ENCODE results near the gene GPR101. TPM values are rescaled to one million over a fixed set of nuclear protein-coding genes. Genes with fewer than 3 reads are reported as not detected.
A peak's percentile ranks its signal among the peaks of the same experiment; 100 is the strongest.
"Not testable (repeated sequence)": the region's sequence is repeated elsewhere in the genome, so short reads cannot be mapped to it uniquely, and the experiment has no call there.

GPR101 gene
- total RNA-seq, 1 experiment from 2014 or later: not detected

DNA sequence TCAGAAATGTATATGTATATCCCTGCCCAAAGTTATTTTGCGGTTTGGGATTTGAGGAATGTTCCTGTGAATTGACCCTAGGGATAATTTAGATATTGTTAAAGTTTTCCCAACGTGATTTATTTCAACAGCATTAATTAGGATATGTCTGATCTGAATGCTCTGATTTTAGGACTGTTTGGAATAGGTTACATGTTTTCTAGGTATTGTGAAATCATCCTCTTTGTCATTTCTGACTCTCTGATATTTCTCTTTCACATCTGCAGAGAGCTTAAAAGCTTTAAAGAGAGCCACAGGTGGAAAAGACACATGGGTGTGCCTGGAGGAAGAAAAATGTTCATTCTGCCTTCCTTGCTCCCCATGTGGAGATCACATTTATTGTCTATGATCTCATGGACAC lies 5.1 kb downstream of the GPR101 start:
- no peak for DNase-seq (ENCODE audit: low read depth)

DNA sequence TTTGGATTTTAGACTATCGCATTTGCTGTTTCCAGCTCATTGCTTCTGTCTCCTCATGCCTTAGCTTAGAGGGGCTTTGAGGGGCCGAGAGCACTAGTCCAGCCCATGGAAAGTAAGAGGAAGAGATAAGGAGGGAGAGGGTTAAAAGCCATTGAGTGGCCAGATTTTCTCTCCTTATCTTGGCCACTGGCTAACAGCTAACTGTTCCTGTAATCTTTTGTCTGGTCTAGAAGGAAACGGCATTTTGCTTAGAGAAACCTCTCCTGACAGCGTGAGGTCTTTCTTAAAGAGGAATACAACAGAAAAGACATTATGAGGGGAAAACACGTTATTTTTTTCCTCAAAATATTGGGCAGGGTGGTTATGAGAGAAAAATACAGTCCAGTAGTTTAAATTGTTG lies 7.9 kb downstream of the GPR101 start:
- DNase-seq (ENCODE audit: low read depth): no peak

DNA sequence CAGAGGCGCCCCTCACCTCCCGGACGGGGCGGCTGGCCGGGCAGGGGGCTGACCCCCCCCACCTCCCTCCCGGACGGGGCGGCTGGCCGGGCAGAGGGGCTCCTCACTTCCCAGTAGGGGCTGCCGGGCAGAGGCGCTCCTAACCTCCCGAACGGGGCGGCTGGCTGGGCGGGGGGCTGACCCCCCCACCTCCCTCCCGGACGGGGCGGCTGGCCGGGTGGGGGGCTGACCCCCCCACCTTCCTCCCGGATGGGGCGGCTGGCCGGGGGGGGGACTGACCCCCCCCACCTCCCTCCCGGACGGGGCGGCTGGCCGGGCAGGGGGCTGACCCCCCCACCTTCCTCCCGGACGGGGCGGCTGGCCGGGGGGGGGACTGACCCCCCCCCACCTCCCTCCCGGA lies 33.6 kb downstream of the GPR101 start:
- not testable (repeated sequence) for DNase-seq (ENCODE audit: low read depth)

DNA sequence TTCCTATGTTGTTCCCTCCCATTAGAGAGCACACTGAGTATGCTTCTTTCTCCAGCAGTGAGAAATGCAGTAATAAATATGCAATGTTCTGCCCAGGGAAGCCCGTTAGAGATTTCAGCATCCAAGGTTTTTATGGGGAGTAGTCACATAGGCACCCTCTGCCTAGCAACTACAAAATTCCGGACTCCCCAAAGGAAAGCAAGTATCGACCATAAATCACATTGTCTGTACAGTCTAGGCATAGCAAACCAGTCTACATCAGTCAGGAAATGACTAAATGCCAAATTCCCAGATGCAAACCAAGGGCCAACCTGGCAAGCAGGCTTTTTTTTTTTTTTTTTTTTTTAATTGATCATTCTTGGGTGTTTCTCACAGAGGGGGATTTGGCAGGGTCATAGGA lies 34.8 kb downstream of the GPR101 start:
- DNase-seq (ENCODE audit: low read depth): peak; percentile 50

Other genes starting within 250 kb of the GPR101 start
- gene RBMX, start 153.3 kb downstream of the GPR101 start, total RNA-seq (2014; rRNA removed; shearing (Covaris generic)): 322 and 340 TPM in 2 replicates

Measured in HT1080 (cell line).